Hematopoietic multipotent progenitor cell treated with erythropoietin and hydrocortisone succinate and interleukin-3 and kit ligand, for 17 days (in vitro differentiated cells): ENCODE data around the gene CSHL1.
"Not testable (repeated sequence)": the region's sequence is repeated elsewhere in the genome, so short reads cannot be mapped to it uniquely, and the experiment has no call there.

Source experiments
- DNase-seq: peaks from one replicate; pipeline ENCODE4 v3.0.0-alpha.2; 2015; ENCODE audit warnings: low spot score

Gene CSHL1

DNA sequence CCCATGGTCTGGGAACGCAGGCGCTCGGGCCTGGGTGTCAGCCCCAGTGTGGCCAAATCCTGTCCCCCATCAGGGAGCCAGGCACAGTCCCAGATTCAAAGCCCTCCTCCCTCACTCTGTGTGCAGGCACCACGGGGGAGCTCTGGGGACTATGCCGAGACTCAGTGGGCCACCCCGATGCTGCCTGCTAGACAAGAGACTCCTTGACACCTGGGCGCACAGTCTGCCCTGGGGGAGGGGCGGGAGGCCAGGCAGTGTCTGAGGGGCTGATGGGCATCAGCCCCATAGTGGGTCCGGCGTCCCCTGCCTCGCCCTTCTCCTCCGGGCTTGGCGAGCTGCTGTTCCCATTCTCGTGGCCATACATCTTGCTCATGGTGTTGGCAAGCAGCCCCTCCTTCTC lies 29.5 kb upstream of the CSHL1 start:
- no peak for DNase-seq

DNA sequence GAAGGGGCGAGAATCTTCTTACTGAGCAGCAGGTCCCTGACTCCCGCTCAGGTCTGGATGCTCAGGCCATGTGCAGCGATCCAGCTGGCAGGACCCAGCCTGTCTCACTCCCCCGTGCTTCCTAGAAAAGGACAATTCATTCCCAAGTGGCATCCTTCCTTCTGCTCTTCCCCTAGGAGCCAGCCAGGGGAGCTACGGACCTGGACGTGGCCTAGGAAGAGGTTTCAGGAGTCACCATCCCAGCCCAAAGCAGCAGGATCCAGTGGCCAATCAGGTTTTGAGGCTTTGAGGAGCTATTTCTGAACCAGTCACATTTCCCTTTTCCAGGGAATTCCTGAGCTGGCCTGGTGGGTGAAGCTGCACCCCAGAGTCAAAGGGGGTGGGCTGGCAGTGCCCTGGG lies 28.8 kb upstream of the CSHL1 start:
- DNase-seq, result no peak

DNA sequence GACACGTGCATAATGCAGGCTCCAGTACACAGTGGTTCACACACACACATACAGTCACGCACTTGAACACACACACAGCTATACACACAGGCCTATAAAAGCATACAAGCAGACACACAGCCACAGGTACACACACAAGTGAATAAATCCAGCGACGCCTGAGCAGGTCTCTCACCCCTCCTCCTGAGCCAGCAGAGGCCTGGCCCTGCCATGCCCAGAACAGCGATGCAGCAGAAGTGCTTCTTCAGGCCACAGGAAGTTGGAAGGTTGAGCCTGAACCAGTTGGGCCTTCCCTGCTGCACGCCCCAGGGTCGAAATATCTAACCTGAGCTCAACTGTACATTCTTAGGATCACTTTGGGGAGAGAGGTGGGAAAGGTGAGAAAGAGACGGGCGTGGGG lies 28.3 kb upstream of the CSHL1 start:
- no peak for DNase-seq

DNA sequence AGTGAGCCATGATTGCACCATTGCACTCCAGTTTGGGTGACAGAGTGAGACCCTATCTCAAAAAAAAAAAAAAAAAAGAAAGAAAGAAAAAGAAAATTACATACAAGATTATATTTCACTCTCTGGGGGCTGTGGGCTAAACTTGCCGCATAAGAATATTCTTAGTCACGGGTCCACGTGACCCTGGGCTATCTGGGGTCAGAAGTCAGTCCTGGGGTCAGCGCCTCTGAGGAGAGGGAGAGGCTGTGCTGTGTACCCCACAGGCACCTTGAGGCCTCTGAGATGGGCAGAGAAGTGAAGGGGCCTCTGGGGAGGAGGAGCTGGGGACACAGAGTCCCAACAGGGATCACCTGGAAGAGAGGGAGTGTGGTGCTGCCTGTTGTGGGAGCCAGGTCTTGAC lies 26.9 kb upstream of the CSHL1 start:
- DNase-seq, result no peak

- DNase-seq, result no peak
Observed at GRCh38 chr17:63937319-63937718, 26.3 kb upstream of the CSHL1 start.

GRCh38 chr17:63934183-63935112 lies 23.4 kb upstream of the CSHL1 start:
- DNase-seq, result no peak

DNA sequence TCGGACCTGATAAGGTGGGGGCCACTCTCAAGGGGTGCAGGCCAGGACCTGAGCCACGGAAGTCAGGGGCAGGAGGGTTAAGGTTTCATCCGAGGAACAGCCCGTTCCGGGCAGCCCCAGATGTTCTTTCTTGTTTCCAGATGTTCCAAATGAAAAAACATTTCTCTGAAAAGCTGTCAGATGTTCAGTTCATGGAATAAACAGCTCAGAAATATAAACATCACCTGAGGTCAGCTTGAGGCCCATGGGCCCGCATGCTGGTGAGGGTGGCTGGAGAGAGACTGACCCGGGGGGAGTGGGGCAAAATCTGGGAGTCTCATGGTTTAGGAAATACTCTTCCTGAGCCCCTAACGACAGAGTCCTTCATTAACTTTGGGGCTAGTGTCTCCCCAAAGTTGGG lies 22.5 kb upstream of the CSHL1 start:
- DNase-seq, result no peak

DNA sequence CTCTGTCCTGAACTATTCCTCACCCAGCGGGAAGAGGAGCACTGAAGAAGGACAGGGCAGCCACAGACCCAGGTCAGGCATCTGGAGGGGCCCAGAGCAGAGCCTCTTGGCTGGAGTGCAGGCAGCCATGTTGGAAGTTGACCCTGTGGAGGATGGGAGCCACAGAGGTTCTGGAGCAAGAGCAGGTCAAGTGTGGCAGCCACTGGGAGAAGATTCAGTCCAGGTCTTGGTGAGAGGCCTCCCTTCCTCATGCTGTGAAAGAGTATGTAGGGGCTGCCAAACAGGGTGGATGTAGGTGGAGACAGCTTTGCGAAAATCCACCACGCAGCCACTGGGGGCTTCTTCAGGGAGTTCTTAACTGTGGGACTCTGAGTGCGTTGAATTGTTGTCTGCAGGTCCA lies 21.7 kb upstream of the CSHL1 start:
- DNase-seq, result no peak

DNA sequence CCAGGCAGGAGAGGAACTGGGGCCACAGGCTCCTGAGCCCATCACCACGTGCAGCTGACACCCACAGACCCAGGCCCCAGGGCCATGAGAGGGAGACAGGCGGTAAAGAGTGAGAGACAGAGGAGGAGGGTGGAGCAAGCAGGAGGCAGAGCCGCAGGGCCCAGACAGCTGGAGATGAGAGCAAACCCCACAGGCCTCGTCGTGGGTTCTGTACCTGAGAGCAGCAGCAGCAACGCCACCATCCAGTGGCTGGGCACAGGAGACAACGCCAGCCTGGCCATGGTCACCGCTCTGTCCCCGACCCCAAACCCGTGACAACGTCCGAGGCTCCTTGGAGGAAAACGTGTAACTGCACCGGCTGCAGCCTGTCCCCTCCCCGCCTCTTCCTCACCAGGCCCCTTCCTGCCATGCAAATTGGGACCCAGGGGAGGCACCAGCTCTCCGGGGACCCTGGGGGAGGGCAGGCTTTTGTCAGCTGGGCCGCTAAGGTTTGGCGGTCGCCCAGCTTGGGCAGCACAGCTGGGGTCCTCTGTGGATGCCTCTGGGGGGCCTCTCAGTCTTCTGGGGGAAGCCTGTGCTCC lies 21.0 kb upstream of the CSHL1 start, which contains the start of gene CD79B:
Gene CD79B (minus strand): TSS at position 351 of the 581 bp plus-strand sequence. CDS start 70 bp downstream, at position 281.
- DNase-seq, result no peak

GRCh38 chr17:63930951-63931575 lies 20.0 kb upstream of the CSHL1 start:
- no peak for DNase-seq

DNA sequence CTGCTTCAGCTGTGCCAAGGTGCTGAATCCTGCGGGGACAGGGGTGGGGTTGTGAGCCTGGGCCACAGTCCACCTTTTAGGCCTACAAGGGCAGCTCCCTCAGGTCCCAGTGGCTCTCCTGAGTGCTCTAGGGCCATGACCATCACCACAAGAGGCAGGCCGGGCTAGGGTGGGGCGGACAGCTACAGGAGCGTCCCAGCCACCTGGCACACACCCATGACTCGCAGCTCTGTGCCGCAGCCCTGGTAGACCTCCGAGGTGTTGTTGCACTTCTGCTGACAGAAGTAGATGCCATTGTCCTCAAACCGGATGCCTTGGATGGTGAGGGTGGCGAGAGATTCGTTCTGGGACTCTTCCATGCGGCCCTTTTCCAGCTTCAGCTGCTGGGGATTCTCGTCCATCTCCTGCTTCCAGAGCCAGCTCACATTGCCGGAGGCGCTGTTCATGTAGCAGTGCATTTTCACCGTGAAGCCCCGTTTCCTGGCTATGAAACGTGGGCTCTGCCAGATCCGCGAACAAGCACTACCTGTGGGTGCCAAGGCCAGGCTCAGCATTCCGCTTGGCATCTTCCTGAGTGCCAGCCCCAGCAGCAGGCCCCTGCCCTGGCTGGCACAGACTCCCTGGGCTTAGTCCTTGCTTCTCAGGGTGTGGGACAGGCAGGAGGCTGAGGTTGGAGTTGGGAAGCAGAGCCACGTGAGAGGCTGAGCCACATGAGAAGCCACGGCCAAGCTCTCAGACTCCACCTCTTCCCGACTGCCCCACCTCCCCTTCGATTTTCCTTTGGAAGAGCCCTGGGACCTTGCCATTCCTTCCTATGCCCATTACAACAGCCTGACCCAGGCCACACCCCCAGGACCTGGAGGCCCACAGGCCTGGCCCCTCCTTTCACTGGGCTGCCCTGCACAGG lies 19.1 kb upstream of the CSHL1 start:
- DNase-seq, result no peak

DNA sequence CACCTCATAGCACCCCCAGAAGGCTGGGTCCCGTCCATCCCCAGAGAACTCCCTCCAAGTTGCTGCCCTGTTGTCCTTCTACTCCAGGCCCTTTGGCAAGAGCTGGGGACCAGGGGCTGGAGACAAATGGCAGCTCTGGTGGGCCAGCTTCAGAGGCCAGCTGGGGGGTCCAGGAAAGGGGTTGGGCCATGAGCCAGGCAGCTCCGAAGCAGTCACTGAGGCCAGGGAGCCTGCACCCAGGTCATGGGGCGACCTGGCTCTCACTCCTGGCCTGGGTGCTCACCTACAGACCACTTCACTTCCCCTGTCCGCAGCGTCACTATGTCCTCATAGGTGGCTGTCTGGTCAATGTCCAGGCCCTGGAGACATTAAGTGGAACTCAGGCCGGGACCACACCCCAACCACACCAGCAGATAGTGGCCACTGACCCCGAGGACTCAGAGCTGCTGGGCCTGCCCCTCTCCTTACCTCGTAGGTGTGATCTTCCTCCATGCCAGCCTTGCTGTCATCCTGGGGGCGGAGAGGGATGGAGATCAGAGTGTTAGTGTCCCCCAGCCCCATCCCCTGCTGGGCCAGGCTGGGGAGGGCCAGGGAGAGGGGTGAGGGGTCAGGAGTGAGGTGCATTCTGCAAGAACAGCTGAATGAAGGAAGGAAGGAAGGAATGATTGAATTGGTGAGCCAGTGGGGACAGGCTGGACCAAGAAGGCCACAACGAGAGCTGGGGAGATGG lies 18.1 kb upstream of the CSHL1 start:
- DNase-seq, result no peak

- no peak for DNase-seq
Observed at GRCh38 chr17:63928172-63928666, 17.2 kb upstream of the CSHL1 start.

DNA sequence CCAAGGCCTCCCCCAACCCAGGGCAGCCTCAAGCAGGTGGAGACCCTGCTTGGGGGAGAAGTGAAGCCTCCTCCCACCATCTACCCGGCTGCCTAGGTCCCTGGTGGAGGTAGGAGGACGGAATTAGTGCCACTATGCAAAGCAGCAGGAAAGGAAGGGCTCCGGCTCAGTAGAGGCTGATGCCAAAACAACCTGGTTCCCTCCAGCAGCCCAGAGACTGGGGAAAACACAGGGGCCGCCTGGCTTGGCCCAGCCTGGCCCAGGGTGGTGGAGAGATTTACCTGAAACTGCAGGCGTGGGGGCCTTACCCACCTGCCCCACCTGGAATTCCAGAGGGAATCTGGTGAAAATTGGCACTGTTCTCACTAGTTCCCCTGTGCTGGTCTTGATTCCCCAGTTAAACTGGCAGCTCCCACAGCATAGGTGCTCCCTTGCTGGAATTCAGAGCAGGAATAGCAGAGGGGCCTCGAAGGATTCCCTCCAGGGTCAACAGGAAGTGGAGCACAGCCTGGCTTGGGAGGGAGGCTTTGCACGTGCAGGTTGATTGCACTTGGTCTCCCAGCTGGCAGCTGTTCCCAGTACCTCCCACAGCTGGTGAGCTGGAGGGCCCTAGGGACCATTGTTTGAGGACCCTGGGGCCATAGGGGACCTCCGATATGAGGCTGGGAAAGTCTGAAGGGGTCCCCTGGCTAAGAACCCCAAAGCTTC lies 16.6 kb upstream of the CSHL1 start:
- no peak for DNase-seq

DNA sequence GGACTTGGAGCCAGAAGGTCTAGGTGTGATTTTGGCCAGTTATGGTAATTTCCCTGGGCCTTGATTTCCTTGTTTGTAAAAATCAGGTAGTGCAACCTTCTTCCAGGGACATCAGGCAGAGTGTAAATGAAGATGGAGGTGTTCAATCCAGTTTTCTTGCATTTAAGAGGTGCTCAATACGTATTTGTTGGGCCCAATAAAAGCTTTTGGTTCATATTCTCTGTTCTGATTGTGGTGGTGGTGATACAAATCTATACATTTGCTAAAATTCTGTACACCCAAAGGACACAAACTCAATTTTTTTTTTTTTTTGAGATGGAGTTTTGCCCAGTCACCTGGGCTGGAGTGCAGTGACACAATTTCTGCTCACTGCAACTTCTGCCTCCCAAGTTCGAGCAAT lies 15.1 kb upstream of the CSHL1 start:
- no peak for DNase-seq

- DNase-seq, result no peak
Observed at GRCh38 chr17:63925615-63926014, 14.6 kb upstream of the CSHL1 start.

GRCh38 chr17:63922402-63922801 lies 11.3 kb upstream of the CSHL1 start:
- DNase-seq, result not testable (repeated sequence)

GRCh38 chr17:63920779-63921178 lies 9.7 kb upstream of the CSHL1 start:
- not testable (repeated sequence) for DNase-seq

- DNase-seq, result not testable (repeated sequence)
Observed at GRCh38 chr17:63920050-63920449, 9.0 kb upstream of the CSHL1 start.

DNA sequence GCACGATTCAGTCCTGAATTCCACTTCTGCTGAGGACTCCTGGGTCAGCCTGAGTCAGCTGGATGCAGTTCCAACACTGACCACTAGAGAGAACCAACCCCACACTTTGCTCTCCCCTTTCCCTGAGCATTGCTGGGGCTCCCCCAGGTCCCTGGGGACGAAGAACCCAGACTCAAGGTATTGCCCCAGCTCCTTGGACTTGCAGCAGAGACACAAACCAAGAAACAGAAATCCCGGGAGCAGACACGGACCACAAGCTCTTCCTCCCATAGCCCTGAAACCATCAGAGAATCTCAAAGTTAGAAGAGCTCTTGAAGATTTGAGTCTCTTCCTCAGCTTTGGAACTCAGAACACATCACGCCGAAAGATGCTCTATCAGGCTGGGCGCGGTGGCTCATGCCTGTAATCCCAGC lies 8.3 kb upstream of the CSHL1 start:
- peak; percentile 76 for DNase-seq
